MM.1S (cell line): Measurements from ENCODE around the gene PARP3.

Source experiments
- DNase-seq: peaks from one replicate; pipeline ENCODE4 v3.0.0-alpha.2; 2015
- H2AFZ ChIP-seq: fragments of 300-600 bp; sonication (generic); 2 replicates; pipeline ENCODE4 v1.6.0; 2016; ENCODE audit warnings: antibody characterized with exemption, low read length
- H3F3A ChIP-seq: fragments of 300-600 bp; sonication (generic); 2 replicates; pipeline ENCODE4 v1.6.1; 2016; ENCODE audit warnings: mild to moderate bottlenecking, antibody characterized with exemption, low read length, moderate library complexity, mixed read lengths; ENCODE audit not compliant: insufficient read depth
- H3K27ac ChIP-seq: fragments of 300-600 bp; sonication (generic); 2 replicates; pipeline ENCODE4 v1.5.1; 2016; ENCODE audit warnings: mild to moderate bottlenecking, low read length
- H3K27me3 ChIP-seq: fragments of 300-600 bp; sonication (generic); replicated peaks from 2 replicates; pipeline ENCODE4 v1.6.0; 2016; ENCODE audit warnings: low read length; ENCODE audit not compliant: insufficient read depth
- H3K36me3 ChIP-seq: fragments of 300-600 bp; sonication (generic); replicated peaks from 2 replicates; pipeline ENCODE4 v1.6.1; 2016; ENCODE audit warnings: mild to moderate bottlenecking, low read length, mixed read lengths; ENCODE audit not compliant: insufficient read depth
- H3K4me1 ChIP-seq: fragments of 300-600 bp; sonication (generic); 2 replicates; pipeline ENCODE4 v1.6.1; 2016; ENCODE audit warnings: low read length, mixed read lengths
- H3K4me2 ChIP-seq: fragments of 300-600 bp; sonication (generic); 2 replicates; pipeline ENCODE4 v1.6.0; 2016; ENCODE audit warnings: low read depth, low read length
- H3K4me3 ChIP-seq: fragments of 300-600 bp; sonication (generic); 2 replicates; pipeline ENCODE4 v1.5.1; 2016; ENCODE audit warnings: low read length, mixed read lengths
- H3K79me2 ChIP-seq: fragments of 300-600 bp; sonication (generic); 2 replicates; pipeline ENCODE4 v1.6.1; 2016; ENCODE audit warnings: mixed run types, low read length, mixed read lengths
- H3K9ac ChIP-seq: fragments of 300-600 bp; sonication (generic); 2 replicates; pipeline ENCODE4 v1.6.1; 2016; ENCODE audit warnings: low read length, mixed read lengths
- H3K9me2 ChIP-seq: fragments of 300-600 bp; sonication (generic); replicated peaks from 2 replicates; pipeline ENCODE4 v1.6.1; 2016; ENCODE audit warnings: mild to moderate bottlenecking, low read length, mixed read lengths; ENCODE audit not compliant: insufficient read depth
- H3K9me3 ChIP-seq: fragments of 300-600 bp; sonication (generic); replicated peaks from 2 replicates; pipeline ENCODE4 v1.6.1; 2016; ENCODE audit warnings: mild to moderate bottlenecking, low read length, mixed read lengths; ENCODE audit not compliant: insufficient read depth
- H4K20me1 ChIP-seq: fragments of 300-600 bp; sonication (generic); 2 replicates; pipeline ENCODE4 v1.6.1; 2016; ENCODE audit warnings: mild to moderate bottlenecking, low read length, moderate library complexity, mixed read lengths; ENCODE audit not compliant: insufficient read depth
- EZH2 ChIP-seq: fragments of 300-600 bp; sonication (generic); optimal IDR thresholded peaks from 2 replicates; pipeline ENCODE3; 2017; ENCODE audit warnings: low read depth, mild to moderate bottlenecking, antibody characterized with exemption, low read length, mixed read lengths
- EZH2phosphoT487 ChIP-seq: fragments of 300-600 bp; sonication (generic); IDR thresholded peaks from 2 replicates; pipeline ENCODE4 v1.6.1; 2018; ENCODE audit warnings: antibody characterized with exemption, low read length
- TF ChIP-seq, protein P1 (sequence below): fragments of 300-600 bp; sonication (generic); IDR thresholded peaks from 2 replicates; pipeline ENCODE4 v1.5.1; 2016; ENCODE audit warnings: antibody characterized with exemption, low read length, mixed read lengths

The PARP3 gene

DNA sequence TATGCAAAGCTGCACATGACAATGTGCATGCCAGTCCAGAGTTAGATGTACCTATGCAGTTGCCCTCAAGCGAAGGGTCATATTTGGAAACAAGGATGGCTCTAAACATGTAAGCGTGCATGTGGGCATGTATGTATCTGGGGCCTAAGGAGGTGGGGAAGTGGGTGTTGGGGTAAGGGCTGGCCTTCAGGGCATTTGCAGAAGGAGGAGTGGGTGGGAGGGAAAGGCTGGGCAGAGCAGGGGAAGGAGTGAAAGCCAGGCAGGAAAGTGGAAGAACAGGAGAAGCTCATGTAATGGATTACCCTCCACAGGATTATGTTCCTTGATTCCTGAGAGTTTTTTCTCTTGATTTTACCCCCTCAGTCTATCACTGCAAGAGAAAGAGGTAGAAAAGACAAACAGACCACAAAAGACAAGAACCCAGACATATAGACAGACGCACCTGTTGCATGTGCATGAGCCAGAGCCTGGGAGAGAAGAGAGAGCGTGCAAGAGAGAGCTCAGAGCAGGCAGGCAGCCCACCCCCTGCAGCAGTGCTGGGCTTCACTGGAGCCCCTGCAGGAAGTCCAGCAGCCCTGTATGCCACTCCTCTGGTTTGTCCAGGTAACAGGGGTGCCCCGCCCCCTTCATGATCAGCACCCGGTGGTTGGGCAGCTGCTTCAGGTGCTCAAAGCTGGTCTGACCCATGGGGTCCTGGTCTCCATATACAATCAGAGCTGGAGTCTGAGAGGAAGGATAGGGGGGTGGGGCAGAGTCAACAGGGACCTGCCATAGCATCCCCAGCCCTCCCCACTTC lies 26.9 kb downstream of the PARP3 start:
- Histone ChIP-seq H3K9me3 (no peaks in the 10 kb centered on the region), H3K79me2 (peaks cover 7% of the 10 kb centered on the region)

DNA sequence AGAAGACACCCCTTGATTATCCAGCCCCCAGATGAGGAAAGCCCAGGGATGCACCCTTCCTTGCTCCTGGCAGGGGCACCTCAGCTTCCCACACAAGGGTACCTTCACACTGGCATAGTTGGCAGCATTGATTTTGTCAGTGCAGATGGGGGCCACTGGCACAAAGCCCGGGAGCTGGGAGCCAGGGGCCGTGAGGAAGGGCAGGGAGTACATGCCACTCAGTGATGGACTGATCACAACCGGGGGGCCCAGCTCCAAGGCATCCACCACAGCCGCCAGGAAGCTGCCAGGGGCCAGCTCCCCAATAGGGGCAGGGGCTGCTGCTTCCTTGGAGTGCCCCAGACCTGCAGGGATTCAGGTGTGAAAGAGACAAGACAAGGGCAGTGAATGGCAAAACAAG lies 27.7 kb downstream of the PARP3 start:
- TF ChIP-seq, protein P1, sequence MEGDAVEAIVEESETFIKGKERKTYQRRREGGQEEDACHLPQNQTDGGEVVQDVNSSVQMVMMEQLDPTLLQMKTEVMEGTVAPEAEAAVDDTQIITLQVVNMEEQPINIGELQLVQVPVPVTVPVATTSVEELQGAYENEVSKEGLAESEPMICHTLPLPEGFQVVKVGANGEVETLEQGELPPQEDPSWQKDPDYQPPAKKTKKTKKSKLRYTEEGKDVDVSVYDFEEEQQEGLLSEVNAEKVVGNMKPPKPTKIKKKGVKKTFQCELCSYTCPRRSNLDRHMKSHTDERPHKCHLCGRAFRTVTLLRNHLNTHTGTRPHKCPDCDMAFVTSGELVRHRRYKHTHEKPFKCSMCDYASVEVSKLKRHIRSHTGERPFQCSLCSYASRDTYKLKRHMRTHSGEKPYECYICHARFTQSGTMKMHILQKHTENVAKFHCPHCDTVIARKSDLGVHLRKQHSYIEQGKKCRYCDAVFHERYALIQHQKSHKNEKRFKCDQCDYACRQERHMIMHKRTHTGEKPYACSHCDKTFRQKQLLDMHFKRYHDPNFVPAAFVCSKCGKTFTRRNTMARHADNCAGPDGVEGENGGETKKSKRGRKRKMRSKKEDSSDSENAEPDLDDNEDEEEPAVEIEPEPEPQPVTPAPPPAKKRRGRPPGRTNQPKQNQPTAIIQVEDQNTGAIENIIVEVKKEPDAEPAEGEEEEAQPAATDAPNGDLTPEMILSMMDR, result no peak
- no peak for TF ChIP-seq EZH2phosphoT487
- TF ChIP-seq EZH2, result no peak
- H3K27ac ChIP-seq, result no peak overlapping the region
- no peak for DNase-seq

More for the DNA sequence above, 26.9 kb downstream of the PARP3 start:
- H3K4me1 ChIP-seq, result peaks cover 5% of the 10 kb centered on the region
- no peak overlapping the region for H3K9ac ChIP-seq
- no peak overlapping the region for H3K4me2 ChIP-seq
- DNase-seq, result no peak
- H3K36me3 ChIP-seq, result no peaks in the 10 kb centered on the region
- H3K27me3 ChIP-seq, result no peaks in the 10 kb centered on the region
- no peak for TF ChIP-seq EZH2phosphoT487
- no peak overlapping the region for H2AFZ ChIP-seq
- no peaks in the 10 kb centered on the region for H4K20me1 ChIP-seq
- H3K27ac ChIP-seq, result no peak overlapping the region
- no peak overlapping the region for H3K4me3 ChIP-seq
- H3F3A ChIP-seq, result peaks cover 4% of the 10 kb centered on the region; the same call in 1 of the 2 replicates
- no peaks in the 10 kb centered on the region for H3K9me2 ChIP-seq

DNA sequence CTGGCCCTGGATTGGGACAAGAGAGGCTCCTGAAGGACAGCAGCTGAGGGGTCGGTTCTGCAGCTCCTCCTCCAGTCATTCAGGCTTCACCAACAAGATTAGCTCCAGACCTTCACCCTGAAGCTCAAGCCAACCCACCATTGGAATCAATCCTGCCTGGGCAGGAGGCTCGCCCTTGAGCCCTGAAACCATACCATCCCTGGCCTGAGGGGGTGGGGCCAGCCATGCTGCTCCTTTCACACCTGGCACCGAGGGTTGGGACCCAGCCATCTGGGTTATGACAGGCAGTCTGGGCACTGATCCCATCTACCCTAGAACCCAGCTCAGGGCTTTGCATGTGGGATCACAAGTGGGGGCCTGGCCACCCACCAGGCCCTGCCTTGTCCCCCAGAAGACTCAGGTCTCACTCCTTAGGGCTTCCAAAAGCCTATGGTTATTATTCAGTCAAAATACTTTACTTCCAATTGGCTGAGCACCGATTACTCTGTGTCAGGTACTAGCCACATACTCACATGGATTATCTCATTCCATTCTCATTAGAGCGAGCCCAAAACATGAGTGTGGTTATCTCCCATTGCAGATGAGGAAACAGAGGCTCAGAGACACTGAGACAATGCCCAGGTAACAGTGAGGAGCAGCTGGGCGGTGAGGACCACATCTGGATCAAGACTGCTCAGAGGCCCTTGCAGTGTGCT lies 28.6 kb downstream of the PARP3 start:
- Histone ChIP-seq H3K4me1 (peaks cover 12% of the 10 kb centered on the region), H3K79me2 (peaks cover 7% of the 10 kb centered on the region), H3K27me3 (no peaks in the 10 kb centered on the region), H3K27ac (no peak overlapping the region), H4K20me1 (no peaks in the 10 kb centered on the region), H3K9ac (no peak overlapping the region), H3K4me2 (no peak overlapping the region), H3F3A (peaks cover 12% of the 10 kb centered on the region; the same call in 1 of the 2 replicates), H3K4me3 (no peak overlapping the region), H3K36me3 (no peaks in the 10 kb centered on the region), H2AFZ (no peak overlapping the region), H3K9me3 (no peaks in the 10 kb centered on the region), H3K9me2 (no peaks in the 10 kb centered on the region)
- TF ChIP-seq, protein P1, result no peak
- TF ChIP-seq EZH2, result no peak
- TF ChIP-seq EZH2phosphoT487, result no peak
- DNase-seq, result no peak

More for the DNA sequence above, 27.7 kb downstream of the PARP3 start:
- H4K20me1 ChIP-seq, result no peaks in the 10 kb centered on the region
- no peaks in the 10 kb centered on the region for H3K9me3 ChIP-seq
- H3K36me3 ChIP-seq, result no peaks in the 10 kb centered on the region
- no peaks in the 10 kb centered on the region for H3K27me3 ChIP-seq
- peaks cover 11% of the 10 kb centered on the region; the same call in 1 of the 2 replicates for H3F3A ChIP-seq
- H3K4me2 ChIP-seq, result no peak overlapping the region
- no peak overlapping the region for H3K9ac ChIP-seq
- H3K4me3 ChIP-seq, result no peak overlapping the region
- peaks cover 12% of the 10 kb centered on the region for H3K4me1 ChIP-seq
- H2AFZ ChIP-seq, result no peak overlapping the region
- H3K79me2 ChIP-seq, result peaks cover 7% of the 10 kb centered on the region
- no peaks in the 10 kb centered on the region for H3K9me2 ChIP-seq
